Measurements from ENCODE around the gene PCDH15.
"Not testable (repeated sequence)": the region's sequence is repeated elsewhere in the genome, so short reads cannot be mapped to it uniquely, and the experiment has no call there.

Gene PCDH15

DNA sequence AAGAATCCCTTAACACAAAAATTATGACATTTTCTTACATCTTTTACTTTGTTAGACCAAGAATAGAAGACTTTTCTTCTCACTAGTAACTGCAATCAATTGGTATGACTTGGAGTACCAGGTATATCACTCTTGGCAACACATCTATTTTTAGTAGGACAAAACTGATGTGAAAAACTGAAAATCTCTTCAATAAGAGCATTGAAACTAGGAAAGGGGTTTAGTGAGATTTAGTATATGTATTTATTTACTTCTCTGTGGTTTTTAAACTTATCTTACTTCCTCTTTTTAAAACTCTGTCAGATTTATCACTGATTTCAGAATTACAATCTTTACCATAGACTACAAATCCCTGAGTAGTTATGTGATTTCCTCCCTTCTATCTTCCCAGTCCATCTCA, 366.2 kb downstream of the PCDH15 start:
- no peaks in the 10 kb centered on the region for H3K27me3 ChIP-seq (ENCODE audit: insufficient read depth, low read length)
- no peaks in the 10 kb centered on the region for H3K79me2 ChIP-seq (ENCODE audit: control insufficient read depth, insufficient read depth, low read length, unreplicated experiment)
- no peak overlapping the region for H2AFZ ChIP-seq (ENCODE audit: low read length, unreplicated experiment)
- no peak overlapping the region for H3K4me3 ChIP-seq (ENCODE audit: low read depth, low read length)
- H3K4me1 ChIP-seq (ENCODE audit: control insufficient read depth, insufficient read depth, low read length, unreplicated experiment) = no peaks in the 10 kb centered on the region
- H3K36me3 ChIP-seq (ENCODE audit: insufficient read depth, low read length) = no peaks in the 10 kb centered on the region
- H3K27ac ChIP-seq (ENCODE audit: low read depth, low read length) = no peak overlapping the region

DNA sequence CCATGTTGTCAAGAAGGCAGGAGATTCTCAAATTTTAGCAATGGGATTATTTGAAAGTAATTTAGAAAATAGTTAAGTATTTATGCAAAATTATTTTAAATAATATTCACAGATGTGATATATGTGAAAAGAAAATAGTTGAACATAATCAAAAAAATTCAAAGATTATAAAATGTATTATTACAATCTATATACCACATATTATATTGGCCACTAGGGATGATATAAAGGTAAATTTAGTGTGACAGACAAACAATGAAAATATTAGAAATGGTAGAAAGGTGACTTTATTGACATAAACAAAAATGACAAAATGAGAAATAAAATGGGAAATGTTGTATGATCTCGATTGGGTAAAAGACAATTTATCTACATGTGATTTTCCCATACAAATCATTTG, 385.5 kb downstream of the PCDH15 start:
- Histone ChIP-seq H3K4me3 (ENCODE audit: low read depth, low read length) (no peak overlapping the region), H3K27ac (ENCODE audit: low read depth, low read length) (no peak overlapping the region), H3K79me2 (ENCODE audit: control insufficient read depth, insufficient read depth, low read length, unreplicated experiment) (no peaks in the 10 kb centered on the region), H3K4me1 (ENCODE audit: control insufficient read depth, insufficient read depth, low read length, unreplicated experiment) (no peaks in the 10 kb centered on the region), H2AFZ (ENCODE audit: low read length, unreplicated experiment) (no peak overlapping the region), H3K27me3 (ENCODE audit: insufficient read depth, low read length) (no peaks in the 10 kb centered on the region), H3K36me3 (ENCODE audit: insufficient read depth, low read length) (no peaks in the 10 kb centered on the region)

DNA sequence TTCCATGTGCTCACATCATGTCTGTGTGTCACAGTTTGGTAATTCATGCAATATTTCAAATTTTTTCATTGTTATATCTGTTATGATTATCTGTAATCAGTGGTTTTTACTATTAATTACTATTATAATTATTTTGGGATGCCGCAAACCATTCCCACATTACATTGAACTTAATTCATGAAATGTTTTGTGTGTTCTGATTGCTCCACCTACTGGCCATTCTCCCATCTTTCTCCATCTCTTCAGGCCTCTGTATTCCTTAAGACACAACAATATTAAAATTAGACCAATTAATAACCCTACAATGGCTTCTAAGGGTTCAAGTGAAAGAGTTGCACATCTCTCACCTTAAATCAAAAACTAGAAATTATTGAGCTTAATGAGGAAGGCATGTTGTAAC, 398.5 kb downstream of the PCDH15 start:
- Histone ChIP-seq H3K4me3 (ENCODE audit: low read depth, low read length) (no peak overlapping the region), H3K27me3 (ENCODE audit: insufficient read depth, low read length) (no peaks in the 10 kb centered on the region), H3K79me2 (ENCODE audit: control insufficient read depth, insufficient read depth, low read length, unreplicated experiment) (no peaks in the 10 kb centered on the region), H3K4me1 (ENCODE audit: control insufficient read depth, insufficient read depth, low read length, unreplicated experiment) (no peaks in the 10 kb centered on the region), H3K27ac (ENCODE audit: low read depth, low read length) (no peak overlapping the region), H3K36me3 (ENCODE audit: insufficient read depth, low read length) (no peaks in the 10 kb centered on the region), H2AFZ (ENCODE audit: low read length, unreplicated experiment) (no peak overlapping the region)

DNA sequence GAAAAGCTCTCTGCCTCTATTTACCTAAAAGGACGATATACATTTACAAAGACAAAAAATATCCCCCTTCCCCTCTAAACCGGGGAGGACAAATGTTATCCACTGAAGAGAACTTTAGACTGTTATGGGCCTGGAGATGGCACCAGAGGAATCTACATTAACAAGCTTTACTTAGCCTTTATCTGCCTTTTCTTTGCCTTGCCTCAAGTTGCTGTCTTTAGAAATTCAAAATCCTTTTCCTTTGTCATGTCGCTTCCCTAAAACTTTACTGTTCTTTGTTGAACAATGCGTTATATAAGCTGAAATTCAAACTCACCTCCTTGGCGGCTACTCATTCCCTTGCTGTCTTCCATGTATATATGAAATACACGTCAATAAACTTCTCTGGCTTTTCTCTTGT, 405.0 kb downstream of the PCDH15 start:
- Histone ChIP-seq H3K79me2 (ENCODE audit: control insufficient read depth, insufficient read depth, low read length, unreplicated experiment) (no peaks in the 10 kb centered on the region), H3K27ac (ENCODE audit: low read depth, low read length) (no peak overlapping the region), H3K36me3 (ENCODE audit: insufficient read depth, low read length) (no peaks in the 10 kb centered on the region), H3K4me1 (ENCODE audit: control insufficient read depth, insufficient read depth, low read length, unreplicated experiment) (no peaks in the 10 kb centered on the region), H3K4me3 (ENCODE audit: low read depth, low read length) (no peak overlapping the region), H2AFZ (ENCODE audit: low read length, unreplicated experiment) (no peak overlapping the region), H3K27me3 (ENCODE audit: insufficient read depth, low read length) (no peaks in the 10 kb centered on the region)

DNA sequence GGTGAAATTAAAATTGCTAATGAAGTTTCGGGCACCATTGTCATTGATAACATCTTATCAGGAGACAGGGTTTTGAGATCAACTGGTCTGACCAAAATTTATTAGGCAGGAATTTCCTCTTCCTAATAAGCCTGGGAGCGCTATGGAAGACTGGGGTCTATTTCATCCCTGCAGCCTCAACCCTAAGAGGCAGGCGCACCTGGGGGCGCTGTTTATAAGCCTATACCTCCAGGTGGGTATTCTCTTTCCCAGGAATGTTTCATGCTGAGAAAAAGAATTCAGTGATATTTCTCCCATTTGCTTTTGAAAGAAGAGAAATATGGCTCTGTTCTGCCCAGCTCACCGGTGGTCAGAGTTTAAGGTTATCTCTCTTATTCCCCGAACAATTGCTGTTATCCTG, 406.4 kb downstream of the PCDH15 start:
- H3K4me1 ChIP-seq (ENCODE audit: control insufficient read depth, insufficient read depth, low read length, unreplicated experiment); H3K36me3 ChIP-seq (ENCODE audit: insufficient read depth, low read length); H3K79me2 ChIP-seq (ENCODE audit: control insufficient read depth, insufficient read depth, low read length, unreplicated experiment); H3K27me3 ChIP-seq (ENCODE audit: insufficient read depth, low read length); H3K27ac ChIP-seq (ENCODE audit: low read depth, low read length); H3K4me3 ChIP-seq (ENCODE audit: low read depth, low read length); H2AFZ ChIP-seq (ENCODE audit: low read length, unreplicated experiment): not testable (repeated sequence)

DNA sequence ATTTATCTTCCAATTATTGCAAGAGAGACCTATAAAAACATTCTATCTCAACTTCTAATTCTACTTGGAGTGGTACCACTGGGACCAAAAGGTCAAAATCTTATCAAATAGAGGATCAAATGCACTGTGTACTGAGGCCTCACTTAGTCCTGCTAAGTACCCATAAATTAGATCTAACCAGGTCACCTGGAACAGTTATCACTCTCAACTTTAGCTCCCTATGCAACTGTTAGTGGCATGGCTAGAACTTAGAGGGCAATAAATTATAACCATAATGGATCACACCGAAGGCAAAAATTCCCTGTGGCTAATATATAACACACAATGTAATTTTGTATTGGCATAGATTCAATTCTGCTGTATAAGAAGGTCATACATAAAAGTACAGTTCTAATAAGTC, 428.9 kb downstream of the PCDH15 start:
- Histone ChIP-seq H3K4me1 (ENCODE audit: control insufficient read depth, insufficient read depth, low read length, unreplicated experiment) (no peaks in the 10 kb centered on the region), H3K27ac (ENCODE audit: low read depth, low read length) (no peak overlapping the region), H3K4me3 (ENCODE audit: low read depth, low read length) (no peak overlapping the region), H3K79me2 (ENCODE audit: control insufficient read depth, insufficient read depth, low read length, unreplicated experiment) (no peaks in the 10 kb centered on the region), H3K36me3 (ENCODE audit: insufficient read depth, low read length) (no peaks in the 10 kb centered on the region), H3K27me3 (ENCODE audit: insufficient read depth, low read length) (no peaks in the 10 kb centered on the region), H2AFZ (ENCODE audit: low read length, unreplicated experiment) (no peak overlapping the region)

DNA sequence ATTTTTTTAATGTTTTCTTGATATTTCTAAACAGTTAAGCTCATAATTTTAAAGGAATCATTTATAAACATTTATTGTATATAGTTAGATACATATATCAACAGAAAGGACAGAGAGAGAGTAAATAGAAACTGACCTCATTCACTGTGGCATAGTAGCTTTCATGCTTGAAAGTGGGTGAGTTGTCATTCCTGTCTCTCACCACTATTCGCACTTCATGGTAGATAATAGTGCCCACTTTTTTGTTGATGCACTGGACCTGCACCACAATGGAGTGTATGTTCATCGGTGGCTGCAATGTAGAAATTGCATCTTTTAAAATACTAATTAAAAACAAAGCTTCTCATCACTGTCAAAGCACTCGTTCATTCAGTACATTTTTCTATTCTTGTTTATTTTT, 432.0 kb downstream of the PCDH15 start:
- no peaks in the 10 kb centered on the region for H3K79me2 ChIP-seq (ENCODE audit: control insufficient read depth, insufficient read depth, low read length, unreplicated experiment)
- H2AFZ ChIP-seq (ENCODE audit: low read length, unreplicated experiment) = no peak overlapping the region
- H3K4me3 ChIP-seq (ENCODE audit: low read depth, low read length) = no peak overlapping the region
- H3K27me3 ChIP-seq (ENCODE audit: insufficient read depth, low read length) = no peaks in the 10 kb centered on the region
- no peaks in the 10 kb centered on the region for H3K4me1 ChIP-seq (ENCODE audit: control insufficient read depth, insufficient read depth, low read length, unreplicated experiment)
- no peak overlapping the region for H3K27ac ChIP-seq (ENCODE audit: low read depth, low read length)
- H3K36me3 ChIP-seq (ENCODE audit: insufficient read depth, low read length) = no peaks in the 10 kb centered on the region

DNA sequence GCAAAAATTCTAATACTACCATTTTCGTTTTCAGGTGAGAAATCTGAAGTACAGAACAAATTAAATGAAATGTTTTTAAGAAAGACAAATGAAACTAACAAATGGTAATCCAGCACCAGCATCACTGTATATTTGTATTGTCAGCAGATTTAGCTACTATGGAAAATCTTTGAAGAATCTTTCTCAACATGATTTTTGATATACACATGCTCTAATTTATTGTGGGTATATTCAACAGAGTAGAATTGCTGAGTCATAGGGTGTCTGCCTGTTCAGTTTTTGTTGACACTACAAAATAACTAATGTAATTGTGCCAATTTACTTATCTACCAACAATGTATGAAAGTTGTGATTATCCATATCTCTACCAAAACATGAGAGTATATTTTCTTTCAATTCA, 437.6 kb downstream of the PCDH15 start:
- Histone ChIP-seq H3K4me3 (ENCODE audit: low read depth, low read length) (no peak overlapping the region), H3K4me1 (ENCODE audit: control insufficient read depth, insufficient read depth, low read length, unreplicated experiment) (no peaks in the 10 kb centered on the region), H3K27ac (ENCODE audit: low read depth, low read length) (no peak overlapping the region), H3K27me3 (ENCODE audit: insufficient read depth, low read length) (no peaks in the 10 kb centered on the region), H2AFZ (ENCODE audit: low read length, unreplicated experiment) (no peak overlapping the region), H3K79me2 (ENCODE audit: control insufficient read depth, insufficient read depth, low read length, unreplicated experiment) (no peaks in the 10 kb centered on the region), H3K36me3 (ENCODE audit: insufficient read depth, low read length) (no peaks in the 10 kb centered on the region)

DNA sequence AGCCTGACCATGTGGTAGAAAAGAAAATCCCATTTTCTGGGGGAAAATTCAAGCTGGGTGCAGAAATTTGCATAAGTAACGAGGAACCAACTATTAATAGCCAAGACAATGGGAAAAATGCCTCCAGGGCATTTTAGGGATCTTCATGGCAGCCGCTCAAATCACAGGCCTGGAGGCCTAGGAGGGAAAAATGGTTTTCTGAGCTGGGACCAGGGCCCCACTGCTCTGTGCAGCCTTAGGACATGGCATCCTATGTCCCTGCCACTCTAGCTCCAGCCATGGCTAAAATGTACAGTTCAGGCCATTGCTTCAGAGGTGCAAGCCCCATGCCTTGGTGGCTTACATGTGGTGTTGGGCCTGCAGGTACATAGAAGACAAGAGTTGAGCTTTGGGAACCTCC, 459.0 kb downstream of the PCDH15 start:
- Histone ChIP-seq H3K79me2 (ENCODE audit: control insufficient read depth, insufficient read depth, low read length, unreplicated experiment) (no peaks in the 10 kb centered on the region), H3K27me3 (ENCODE audit: insufficient read depth, low read length) (no peaks in the 10 kb centered on the region), H3K27ac (ENCODE audit: low read depth, low read length) (no peak overlapping the region), H2AFZ (ENCODE audit: low read length, unreplicated experiment) (no peak overlapping the region), H3K4me1 (ENCODE audit: control insufficient read depth, insufficient read depth, low read length, unreplicated experiment) (no peaks in the 10 kb centered on the region), H3K4me3 (ENCODE audit: low read depth, low read length) (no peak overlapping the region), H3K36me3 (ENCODE audit: insufficient read depth, low read length) (no peaks in the 10 kb centered on the region)

DNA sequence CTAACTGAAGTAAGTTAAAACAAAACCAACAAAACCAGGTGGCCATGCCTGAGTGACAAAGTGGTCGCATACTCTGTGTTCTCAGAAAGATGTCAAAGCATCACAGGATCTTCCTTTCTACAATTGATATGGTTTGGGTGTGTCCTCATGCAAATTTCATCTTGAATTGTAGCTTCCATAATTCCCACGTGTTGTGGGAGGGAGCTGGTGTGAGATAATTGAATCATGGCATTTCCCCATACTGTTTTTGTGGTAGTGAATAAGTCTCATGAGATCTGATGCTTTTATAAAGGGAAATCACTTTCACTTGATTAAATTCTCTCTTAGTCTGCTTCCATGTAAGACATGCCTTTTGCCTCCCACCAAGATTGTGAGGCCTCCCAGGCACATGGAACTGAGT, 465.7 kb downstream of the PCDH15 start:
- H3K27ac ChIP-seq (ENCODE audit: low read depth, low read length) = no peak overlapping the region
- H3K36me3 ChIP-seq (ENCODE audit: insufficient read depth, low read length) = no peaks in the 10 kb centered on the region
- H3K4me3 ChIP-seq (ENCODE audit: low read depth, low read length) = no peak overlapping the region
- no peaks in the 10 kb centered on the region for H3K27me3 ChIP-seq (ENCODE audit: insufficient read depth, low read length)
- H3K79me2 ChIP-seq (ENCODE audit: control insufficient read depth, insufficient read depth, low read length, unreplicated experiment) = no peaks in the 10 kb centered on the region
- H2AFZ ChIP-seq (ENCODE audit: low read length, unreplicated experiment) = no peak overlapping the region
- no peaks in the 10 kb centered on the region for H3K4me1 ChIP-seq (ENCODE audit: control insufficient read depth, insufficient read depth, low read length, unreplicated experiment)

DNA sequence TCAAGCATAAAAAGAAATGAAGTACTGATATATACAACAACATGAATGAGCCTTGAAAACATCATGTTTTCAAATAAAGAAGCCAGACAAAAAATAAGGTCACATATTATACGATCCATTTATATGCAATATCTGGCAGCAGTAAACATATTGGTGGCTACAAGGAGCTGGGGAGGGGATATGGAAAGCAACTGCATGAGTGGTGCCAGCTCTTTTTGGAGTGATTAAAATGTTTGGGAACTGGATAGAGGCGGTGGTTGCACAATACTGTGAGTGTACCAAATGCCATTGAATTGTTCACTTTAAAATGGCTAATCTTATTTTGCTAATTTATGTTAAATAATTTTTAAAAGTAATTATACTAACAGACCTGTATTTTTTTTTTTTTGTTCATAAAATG, 481.7 kb downstream of the PCDH15 start:
- Histone ChIP-seq H3K27ac (ENCODE audit: low read depth, low read length) (no peak overlapping the region), H3K27me3 (ENCODE audit: insufficient read depth, low read length) (no peaks in the 10 kb centered on the region), H3K79me2 (ENCODE audit: control insufficient read depth, insufficient read depth, low read length, unreplicated experiment) (no peaks in the 10 kb centered on the region), H3K36me3 (ENCODE audit: insufficient read depth, low read length) (no peaks in the 10 kb centered on the region), H3K4me1 (ENCODE audit: control insufficient read depth, insufficient read depth, low read length, unreplicated experiment) (no peaks in the 10 kb centered on the region), H2AFZ (ENCODE audit: low read length, unreplicated experiment) (no peak overlapping the region), H3K4me3 (ENCODE audit: low read depth, low read length) (no peak overlapping the region)

DNA sequence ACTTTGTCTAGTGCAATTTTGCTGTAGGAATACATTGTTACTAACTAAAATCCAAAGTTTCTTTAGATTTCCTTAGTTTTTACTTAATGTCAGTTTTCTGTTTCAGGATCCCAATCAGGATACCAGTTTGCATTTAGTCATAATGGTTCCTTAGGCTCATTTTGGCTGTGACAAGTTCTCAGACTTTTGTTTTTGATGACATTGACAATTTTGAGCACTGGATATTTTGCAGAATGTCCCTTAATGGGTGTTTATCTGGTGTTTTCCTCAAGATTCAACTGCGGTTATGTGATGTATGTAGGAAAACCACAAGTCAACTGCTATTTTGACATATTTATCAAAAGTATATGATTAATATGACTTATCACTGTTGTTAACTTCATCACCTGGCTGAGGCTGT, 482.6 kb downstream of the PCDH15 start:
- H3K79me2 ChIP-seq (ENCODE audit: control insufficient read depth, insufficient read depth, low read length, unreplicated experiment) = no peaks in the 10 kb centered on the region
- H3K36me3 ChIP-seq (ENCODE audit: insufficient read depth, low read length) = no peaks in the 10 kb centered on the region
- H3K27me3 ChIP-seq (ENCODE audit: insufficient read depth, low read length) = no peaks in the 10 kb centered on the region
- H2AFZ ChIP-seq (ENCODE audit: low read length, unreplicated experiment) = no peak overlapping the region
- H3K4me1 ChIP-seq (ENCODE audit: control insufficient read depth, insufficient read depth, low read length, unreplicated experiment) = no peaks in the 10 kb centered on the region
- no peak overlapping the region for H3K4me3 ChIP-seq (ENCODE audit: low read depth, low read length)
- H3K27ac ChIP-seq (ENCODE audit: low read depth, low read length) = no peak overlapping the region

Data from ACC112 (cell line).